ENCODE results near the gene COL6A5. TPM values are rescaled to one million over a fixed set of nuclear protein-coding genes. Genes with fewer than 3 reads are reported as not detected.

Gene COL6A5
- total RNA-seq, 1 experiment from 2014 or later: not detected

DNA sequence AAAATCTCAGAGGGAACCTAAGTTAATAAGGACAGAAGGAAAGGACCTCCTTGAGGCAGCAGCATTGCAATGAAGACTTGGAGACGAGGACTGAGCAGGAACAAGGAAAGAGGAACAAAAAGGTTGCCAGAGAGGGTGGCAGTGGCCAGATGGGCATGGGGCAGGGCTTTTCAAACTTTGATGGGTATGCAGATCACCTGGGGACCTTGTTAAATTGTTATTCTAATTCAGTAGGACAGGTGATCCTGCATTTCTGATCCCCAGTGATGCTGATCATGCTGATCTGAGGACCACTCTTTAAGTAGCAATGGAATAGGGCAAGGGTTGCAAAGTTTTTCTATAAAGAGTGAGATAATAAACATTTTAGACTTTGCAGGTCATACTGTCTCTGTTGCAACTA lies 182.6 kb downstream of the COL6A5 start:
- H3K27ac ChIP-seq (ENCODE audit: low read depth, low read length): no peak overlapping the region
- H3K27me3 ChIP-seq (ENCODE audit: insufficient read depth, low read length): peaks cover 75% of the 10 kb centered on the region
- ChIA-PET POLR2A (no interaction called here), CTCF (no interaction called here), RAD21 (ENCODE audit: low non-redundant PET in 1 of 2, low total read pairs in 2 of 2, uncharacterized antibody in 2 of 2, unreplicated experiment in 2 of 2) (no interaction called here)
- H3K9ac ChIP-seq (ENCODE audit: low read length): no peak overlapping the region
- H3K4me1 ChIP-seq (ENCODE audit: control insufficient read depth in 1 of 2, insufficient read depth in 2 of 2, low read length in 2 of 2): no peaks in the 10 kb centered on the region
- intact Hi-C loops (cut with micrococcal nuclease): no loop called here
- TF ChIP-seq SRF (IDR thresholded peaks at IDR 0.05; ENCODE audit: low read depth) (no peak), ZFX (IDR thresholded peaks at IDR 0.05) (no peak), POLR2AphosphoS5 (IDR thresholded peaks at IDR 0.05; ENCODE audit: low read depth, low read length) (no peak), TCF7L2 (IDR thresholded peaks at IDR 0.05; ENCODE audit: borderline replicate concordance, extremely low read depth, insufficient read depth, insufficient read length) (no peak), RAD21 (IDR thresholded peaks at IDR 0.05; ENCODE audit: low read depth) (no peak), CBX3 (IDR thresholded peaks at IDR 0.05; ENCODE audit: low read depth) (no peak), FOSL1 (IDR thresholded peaks at IDR 0.05; ENCODE audit: low read depth) (no peak), EZH2 (IDR thresholded peaks at IDR 0.05) (no peak), YY1 (IDR thresholded peaks at IDR 0.05; ENCODE audit: extremely low read depth, insufficient replicate concordance, low read depth, low read length) (no peak), JUND (IDR thresholded peaks at IDR 0.05) (no peak)
- TF ChIP-seq, protein P1, sequence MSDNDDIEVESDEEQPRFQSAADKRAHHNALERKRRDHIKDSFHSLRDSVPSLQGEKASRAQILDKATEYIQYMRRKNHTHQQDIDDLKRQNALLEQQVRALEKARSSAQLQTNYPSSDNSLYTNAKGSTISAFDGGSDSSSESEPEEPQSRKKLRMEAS (IDR thresholded peaks at IDR 0.05): no peak
- TF ChIP-seq, protein P2, sequence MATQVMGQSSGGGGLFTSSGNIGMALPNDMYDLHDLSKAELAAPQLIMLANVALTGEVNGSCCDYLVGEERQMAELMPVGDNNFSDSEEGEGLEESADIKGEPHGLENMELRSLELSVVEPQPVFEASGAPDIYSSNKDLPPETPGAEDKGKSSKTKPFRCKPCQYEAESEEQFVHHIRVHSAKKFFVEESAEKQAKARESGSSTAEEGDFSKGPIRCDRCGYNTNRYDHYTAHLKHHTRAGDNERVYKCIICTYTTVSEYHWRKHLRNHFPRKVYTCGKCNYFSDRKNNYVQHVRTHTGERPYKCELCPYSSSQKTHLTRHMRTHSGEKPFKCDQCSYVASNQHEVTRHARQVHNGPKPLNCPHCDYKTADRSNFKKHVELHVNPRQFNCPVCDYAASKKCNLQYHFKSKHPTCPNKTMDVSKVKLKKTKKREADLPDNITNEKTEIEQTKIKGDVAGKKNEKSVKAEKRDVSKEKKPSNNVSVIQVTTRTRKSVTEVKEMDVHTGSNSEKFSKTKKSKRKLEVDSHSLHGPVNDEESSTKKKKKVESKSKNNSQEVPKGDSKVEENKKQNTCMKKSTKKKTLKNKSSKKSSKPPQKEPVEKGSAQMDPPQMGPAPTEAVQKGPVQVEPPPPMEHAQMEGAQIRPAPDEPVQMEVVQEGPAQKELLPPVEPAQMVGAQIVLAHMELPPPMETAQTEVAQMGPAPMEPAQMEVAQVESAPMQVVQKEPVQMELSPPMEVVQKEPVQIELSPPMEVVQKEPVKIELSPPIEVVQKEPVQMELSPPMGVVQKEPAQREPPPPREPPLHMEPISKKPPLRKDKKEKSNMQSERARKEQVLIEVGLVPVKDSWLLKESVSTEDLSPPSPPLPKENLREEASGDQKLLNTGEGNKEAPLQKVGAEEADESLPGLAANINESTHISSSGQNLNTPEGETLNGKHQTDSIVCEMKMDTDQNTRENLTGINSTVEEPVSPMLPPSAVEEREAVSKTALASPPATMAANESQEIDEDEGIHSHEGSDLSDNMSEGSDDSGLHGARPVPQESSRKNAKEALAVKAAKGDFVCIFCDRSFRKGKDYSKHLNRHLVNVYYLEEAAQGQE (IDR thresholded peaks at IDR 0.05; ENCODE audit: low read depth): no peak
- TF ChIP-seq, protein P3, sequence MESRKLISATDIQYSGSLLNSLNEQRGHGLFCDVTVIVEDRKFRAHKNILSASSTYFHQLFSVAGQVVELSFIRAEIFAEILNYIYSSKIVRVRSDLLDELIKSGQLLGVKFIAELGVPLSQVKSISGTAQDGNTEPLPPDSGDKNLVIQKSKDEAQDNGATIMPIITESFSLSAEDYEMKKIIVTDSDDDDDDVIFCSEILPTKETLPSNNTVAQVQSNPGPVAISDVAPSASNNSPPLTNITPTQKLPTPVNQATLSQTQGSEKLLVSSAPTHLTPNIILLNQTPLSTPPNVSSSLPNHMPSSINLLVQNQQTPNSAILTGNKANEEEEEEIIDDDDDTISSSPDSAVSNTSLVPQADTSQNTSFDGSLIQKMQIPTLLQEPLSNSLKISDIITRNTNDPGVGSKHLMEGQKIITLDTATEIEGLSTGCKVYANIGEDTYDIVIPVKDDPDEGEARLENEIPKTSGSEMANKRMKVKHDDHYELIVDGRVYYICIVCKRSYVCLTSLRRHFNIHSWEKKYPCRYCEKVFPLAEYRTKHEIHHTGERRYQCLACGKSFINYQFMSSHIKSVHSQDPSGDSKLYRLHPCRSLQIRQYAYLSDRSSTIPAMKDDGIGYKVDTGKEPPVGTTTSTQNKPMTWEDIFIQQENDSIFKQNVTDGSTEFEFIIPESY (IDR thresholded peaks at IDR 0.05; ENCODE audit: extremely low read depth, insufficient replicate concordance, low read length): no peak
- no TSS peak for BruUV-seq (replicated peaks)
- H3K4me3 ChIP-seq (replicated peaks in 1 of 2; ENCODE audit: low read depth in 1 of 2, low read length in 2 of 2): no peak overlapping the region
- ATAC-seq (no peak), DNase-seq (ENCODE audit: low read depth, low spot score) (no peak)
- no peaks in the 10 kb centered on the region for H4K20me1 ChIP-seq (ENCODE audit: insufficient read depth)
- no peaks in the 10 kb centered on the region for H3K79me2 ChIP-seq (ENCODE audit: insufficient read depth, low read length)
- H2AFZ ChIP-seq (ENCODE audit: low read depth, low read length, poor library complexity, severe bottlenecking): no peak overlapping the region
- H3K4me2 ChIP-seq (ENCODE audit: low read length): no peak overlapping the region
- no peaks in the 10 kb centered on the region for H3K9me3 ChIP-seq (ENCODE audit: control insufficient read depth in 1 of 2, insufficient read depth in 1 of 2, low read depth in 1 of 2, low read length in 2 of 2)
- H3K9me2 ChIP-seq (ENCODE audit: insufficient read depth): no peaks in the 10 kb centered on the region
- H3K36me3 ChIP-seq (ENCODE audit: control insufficient read depth in 1 of 2, insufficient read depth in 2 of 2, low read length in 2 of 2): no peaks in the 10 kb centered on the region
